Activated T-cell treated with anti-CD3 and anti-CD28 coated beads for 4 hours (primary cell): ENCODE results near the gene DEFB125.
"Not testable (repeated sequence)": the region's sequence is repeated elsewhere in the genome, so short reads cannot be mapped to it uniquely, and the experiment has no call there.

Source experiments
- DNase-seq: peaks from one replicate; pipeline ENCODE4 v3.0.0-alpha.2; 2020

The DEFB125 gene

GRCh38 chr20:87401-87800 lies at the start of gene DEFB125:
Gene DEFB125 (plus strand): TSS chr20:87672. CDS start chr20:87710, 38 bp downstream.
- no peak for DNase-seq

GRCh38 chr20:60035-60918 lies 27.2 kb upstream of the DEFB125 start:
- DNase-seq = no peak

GRCh38 chr20:61230-61629 lies 26.2 kb upstream of the DEFB125 start:
- no peak for DNase-seq

GRCh38 chr20:61757-62156 lies 25.7 kb upstream of the DEFB125 start:
- no peak for DNase-seq

GRCh38 chr20:62487-62886 lies 25.0 kb upstream of the DEFB125 start:
- DNase-seq = no peak

GRCh38 chr20:64026-64603 lies 23.4 kb upstream of the DEFB125 start:
- no peak for DNase-seq

GRCh38 chr20:64766-65322 lies 22.6 kb upstream of the DEFB125 start:
- DNase-seq = no peak

- DNase-seq = no peak
Measured at GRCh38 chr20:77231-77630, 10.2 kb upstream of the DEFB125 start.

GRCh38 chr20:78338-78737 lies 9.1 kb upstream of the DEFB125 start:
- DNase-seq = no peak

- no peak for DNase-seq
Measured at GRCh38 chr20:79565-79964, 7.9 kb upstream of the DEFB125 start.

GRCh38 chr20:90651-91050 lies 3.2 kb downstream of the DEFB125 start:
- DNase-seq = no peak

- DNase-seq = no peak
Measured at GRCh38 chr20:93641-94040, 6.2 kb downstream of the DEFB125 start.

- no peak for DNase-seq
Measured at GRCh38 chr20:95215-95614, 7.7 kb downstream of the DEFB125 start.

- DNase-seq = not testable (repeated sequence)
Measured at GRCh38 chr20:97691-98090, 10.2 kb downstream of the DEFB125 start.

- DNase-seq = no peak
Measured at GRCh38 chr20:101975-102374, 14.5 kb downstream of the DEFB125 start.

GRCh38 chr20:103456-103855 lies 16.0 kb downstream of the DEFB125 start:
- DNase-seq = no peak

GRCh38 chr20:112396-112795 lies 24.9 kb downstream of the DEFB125 start:
- DNase-seq = no peak

- DNase-seq = no peak
Measured at GRCh38 chr20:117518-117917, 30.0 kb downstream of the DEFB125 start.

- DNase-seq = not testable (repeated sequence)
Measured at GRCh38 chr20:129786-130323, 42.4 kb downstream of the DEFB125 start.

- no peak for DNase-seq
Measured at GRCh38 chr20:137668-138490, 50.4 kb downstream of the DEFB125 start.

GRCh38 chr20:142290-142689 lies 54.8 kb downstream of the DEFB125 start, which contains the start of gene DEFB126:
Gene DEFB126 (plus strand): TSS chr20:142590. CDS start chr20:142629, 39 bp downstream.
- DNase-seq = no peak

GRCh38 chr20:145877-146276 lies 58.4 kb downstream of the DEFB125 start:
- DNase-seq = no peak
